ENCODE measurements around the gene GLA.

GLA gene

GRCh38 chrX:101365301-101365795 lies 42.4 kb downstream of the GLA start:
- no peak for TF ChIP-seq CTCF (IDR thresholded peaks at IDR 0.05; ENCODE audit: control insufficient read depth, extremely low read depth, insufficient read depth)
- H3K4me3 ChIP-seq (ENCODE audit: low read depth, low read length): no peak overlapping the region
- no peak for DNase-seq (ENCODE audit: low read depth)

DNA sequence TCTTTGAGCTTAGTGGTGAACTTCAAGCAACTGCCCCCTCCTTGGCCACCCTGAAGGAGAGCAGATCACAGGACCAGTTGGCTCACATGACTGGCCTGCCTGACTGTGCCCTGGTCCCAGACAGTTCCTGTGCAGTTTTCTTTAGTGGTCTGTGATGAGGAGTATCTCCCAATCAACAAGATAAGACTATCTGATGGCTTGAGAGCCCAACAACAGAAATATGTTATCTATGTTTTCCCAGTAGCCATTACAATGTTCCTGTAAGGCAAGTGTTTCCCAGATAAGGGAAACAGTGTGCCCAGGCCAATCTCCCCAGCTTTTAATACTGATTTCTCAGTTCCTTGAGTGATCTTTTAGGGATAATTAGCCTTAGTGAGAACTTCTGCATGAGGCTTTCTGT lies 45.0 kb downstream of the GLA start:
- DNase-seq (ENCODE audit: low read depth): no peak
- no peak for TF ChIP-seq CTCF (IDR thresholded peaks at IDR 0.05; ENCODE audit: control insufficient read depth, extremely low read depth, insufficient read depth)

DNA sequence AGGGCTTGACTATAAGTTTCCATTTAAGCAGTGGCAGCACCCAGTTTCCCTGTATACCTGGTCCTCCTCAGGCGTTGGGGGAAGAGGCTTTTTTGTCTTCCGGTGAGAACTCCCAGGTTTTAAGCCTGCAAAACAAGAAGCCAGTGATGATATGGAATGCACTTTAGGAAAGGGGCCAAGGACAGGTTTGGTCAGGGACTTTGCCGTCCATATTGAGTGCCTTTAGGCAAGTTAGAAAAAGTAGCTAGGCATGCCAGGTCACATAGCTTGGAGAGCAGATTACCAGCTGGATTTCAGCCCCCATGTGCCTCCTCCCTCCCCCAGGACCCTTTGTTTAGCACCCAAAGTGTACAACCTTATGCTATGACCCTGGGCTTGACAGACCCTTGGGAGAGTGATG lies 45.6 kb downstream of the GLA start:
- TF ChIP-seq CTCF (IDR thresholded peaks at IDR 0.05; ENCODE audit: control insufficient read depth, extremely low read depth, insufficient read depth): no peak
- no peak overlapping the region for H3K4me3 ChIP-seq (ENCODE audit: low read depth, low read length)
- no peak for DNase-seq (ENCODE audit: low read depth)

More for the DNA sequence above, 45.0 kb downstream of the GLA start:
- H3K4me3 ChIP-seq (ENCODE audit: low read depth, low read length): no peak overlapping the region

GRCh38 chrX:101360390-101360789 lies 47.3 kb downstream of the GLA start:
- TF ChIP-seq CTCF (IDR thresholded peaks at IDR 0.05; ENCODE audit: control insufficient read depth, extremely low read depth, insufficient read depth): no peak
- no peak for DNase-seq (ENCODE audit: low read depth)

GRCh38 chrX:101359966-101360365 lies 47.8 kb downstream of the GLA start:
- H3K4me3 ChIP-seq (ENCODE audit: low read depth, low read length): no peak overlapping the region
- TF ChIP-seq CTCF (IDR thresholded peaks at IDR 0.05; ENCODE audit: control insufficient read depth, extremely low read depth, insufficient read depth): no peak
- DNase-seq (ENCODE audit: low read depth): no peak

More at GRCh38 chrX:101360390-101360789, 47.3 kb downstream of the GLA start:
- H3K4me3 ChIP-seq (ENCODE audit: low read depth, low read length): no peak overlapping the region

GRCh38 chrX:101357166-101357795 lies 50.4 kb downstream of the GLA start:
- TF ChIP-seq CTCF (IDR thresholded peaks at IDR 0.05; ENCODE audit: control insufficient read depth, extremely low read depth, insufficient read depth): no peak
- no peak overlapping the region for H3K4me3 ChIP-seq (ENCODE audit: low read depth, low read length)
- DNase-seq (ENCODE audit: low read depth): no peak

DNA sequence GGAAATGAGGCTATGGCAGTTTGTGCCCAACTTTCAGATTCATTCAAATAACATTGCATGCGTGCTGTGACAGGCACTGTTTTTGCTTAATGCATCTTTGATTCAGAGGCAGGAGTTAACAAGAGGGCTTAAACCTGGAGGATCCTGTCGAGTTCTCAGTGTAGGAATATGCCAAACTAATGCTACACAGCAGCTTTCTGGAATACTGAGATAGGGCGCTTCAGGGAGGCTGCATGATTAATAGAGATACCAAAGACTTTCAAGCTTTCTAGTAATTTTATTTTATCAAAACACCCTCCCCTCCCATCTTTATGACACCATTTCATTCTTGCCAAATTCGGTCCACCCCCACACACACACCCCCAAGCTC lies 58.5 kb downstream of the GLA start:
- peak overlapping the region; percentile 82 for H3K4me3 ChIP-seq (ENCODE audit: low read depth, low read length)
- DNase-seq (ENCODE audit: low read depth): no peak
- TF ChIP-seq CTCF (IDR thresholded peaks at IDR 0.05; ENCODE audit: control insufficient read depth, extremely low read depth, insufficient read depth): no peak
